Measurements from ENCODE around the gene ANKMY2. TPM values are rescaled to one million over a fixed set of nuclear protein-coding genes. Genes with fewer than 3 reads are reported as not detected.

Gene ANKMY2
- total and polyA plus RNA-seq, 2 donors from 2014 or later = 19.3 to 21.9 TPM

DNA sequence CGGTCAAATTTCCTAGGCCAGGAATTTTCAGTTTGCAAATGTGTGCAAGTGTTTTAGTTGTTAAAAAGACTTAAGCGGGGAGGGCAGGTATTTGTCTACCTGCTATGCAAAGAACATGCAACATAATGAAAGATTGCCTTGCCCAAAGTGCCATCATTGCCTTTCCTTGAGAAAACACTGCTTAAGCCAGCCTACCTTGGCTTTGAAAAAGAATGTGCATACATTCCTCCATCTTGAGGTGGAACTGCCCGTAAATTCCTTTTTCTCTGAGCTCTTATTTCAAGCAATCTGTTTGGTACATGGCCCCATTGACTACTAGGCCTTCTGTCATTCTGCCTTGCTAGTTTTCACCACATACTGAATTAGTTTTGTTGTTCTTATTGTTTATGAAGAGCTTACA lies 29.7 kb upstream of the ANKMY2 start:
- H3K4me3 ChIP-seq (ENCODE audit: low read length in 3 of 3) = no peak overlapping the region
- no peaks in the 10 kb centered on the region for H3K9me3 ChIP-seq (ENCODE audit: control insufficient read depth in 2 of 3, insufficient read depth in 1 of 3, low read length in 3 of 3)
- DNase-seq = no peak
- FAIRE-seq = no peak
- no peaks in the 10 kb centered on the region for H3K27me3 ChIP-seq (ENCODE audit: control insufficient read depth, insufficient read depth, low read length)
- H3K9ac ChIP-seq (ENCODE audit: low read length in 3 of 3) = no peak overlapping the region
- no peak overlapping the region for H3K27ac ChIP-seq (ENCODE audit: low read depth in 2 of 2, low read length in 2 of 2)
- H3K36me3 ChIP-seq (ENCODE audit: control insufficient read depth in 2 of 3, insufficient read depth in 3 of 3, low read length in 3 of 3) = peaks cover 0 to 4% (median 2%) of the 10 kb centered on the region in 3 donors
- H3K4me1 ChIP-seq (ENCODE audit: control insufficient read depth in 2 of 3, insufficient read depth in 2 of 3, low read depth in 1 of 3, low read length in 3 of 3) = no peaks in the 10 kb centered on the region
- TF ChIP-seq, protein P1, sequence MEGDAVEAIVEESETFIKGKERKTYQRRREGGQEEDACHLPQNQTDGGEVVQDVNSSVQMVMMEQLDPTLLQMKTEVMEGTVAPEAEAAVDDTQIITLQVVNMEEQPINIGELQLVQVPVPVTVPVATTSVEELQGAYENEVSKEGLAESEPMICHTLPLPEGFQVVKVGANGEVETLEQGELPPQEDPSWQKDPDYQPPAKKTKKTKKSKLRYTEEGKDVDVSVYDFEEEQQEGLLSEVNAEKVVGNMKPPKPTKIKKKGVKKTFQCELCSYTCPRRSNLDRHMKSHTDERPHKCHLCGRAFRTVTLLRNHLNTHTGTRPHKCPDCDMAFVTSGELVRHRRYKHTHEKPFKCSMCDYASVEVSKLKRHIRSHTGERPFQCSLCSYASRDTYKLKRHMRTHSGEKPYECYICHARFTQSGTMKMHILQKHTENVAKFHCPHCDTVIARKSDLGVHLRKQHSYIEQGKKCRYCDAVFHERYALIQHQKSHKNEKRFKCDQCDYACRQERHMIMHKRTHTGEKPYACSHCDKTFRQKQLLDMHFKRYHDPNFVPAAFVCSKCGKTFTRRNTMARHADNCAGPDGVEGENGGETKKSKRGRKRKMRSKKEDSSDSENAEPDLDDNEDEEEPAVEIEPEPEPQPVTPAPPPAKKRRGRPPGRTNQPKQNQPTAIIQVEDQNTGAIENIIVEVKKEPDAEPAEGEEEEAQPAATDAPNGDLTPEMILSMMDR (IDR thresholded peaks at IDR 0.05; ENCODE audit: borderline replicate concordance, extremely low read depth, insufficient read depth) = no peak
- intact Hi-C loops (cut with DNase I) = no loop called here

DNA sequence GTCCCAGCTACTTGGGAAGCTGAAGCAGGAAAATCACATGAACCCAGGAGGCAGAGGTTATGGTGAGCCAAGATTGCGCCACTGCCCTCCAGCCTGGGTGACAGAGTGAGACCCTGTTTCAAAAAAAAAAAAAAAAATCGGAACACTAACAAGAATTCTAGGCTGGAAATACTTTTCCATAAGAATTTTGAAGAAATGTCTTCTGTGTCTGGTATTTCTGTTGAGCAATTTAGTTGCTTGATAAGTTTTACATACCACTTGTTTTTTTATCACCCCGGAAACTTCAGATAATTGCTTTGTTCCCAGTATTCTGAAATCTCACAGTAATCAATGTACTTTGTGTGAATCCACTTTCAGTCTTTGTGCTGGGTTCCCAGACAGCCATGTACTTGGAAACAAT lies 26.3 kb upstream of the ANKMY2 start:
- Histone ChIP-seq H3K36me3 (ENCODE audit: control insufficient read depth in 2 of 3, insufficient read depth in 3 of 3, low read length in 3 of 3) (peaks cover 0 to 4% (median 2%) of the 10 kb centered on the region in 3 donors), H3K27me3 (ENCODE audit: control insufficient read depth, insufficient read depth, low read length) (no peaks in the 10 kb centered on the region), H3K4me1 (ENCODE audit: control insufficient read depth in 2 of 3, insufficient read depth in 2 of 3, low read depth in 1 of 3, low read length in 3 of 3) (no peaks in the 10 kb centered on the region), H3K4me3 (ENCODE audit: low read length in 3 of 3) (no peak overlapping the region), H3K27ac (ENCODE audit: low read depth in 2 of 2, low read length in 2 of 2) (no peak overlapping the region), H3K9me3 (ENCODE audit: control insufficient read depth in 2 of 3, insufficient read depth in 1 of 3, low read length in 3 of 3) (no peaks in the 10 kb centered on the region), H3K9ac (ENCODE audit: low read length in 3 of 3) (no peak overlapping the region)
- intact Hi-C loops (cut with DNase I) = no loop called here
- DNase-seq = no peak
- TF ChIP-seq, protein P1 (IDR thresholded peaks at IDR 0.05; ENCODE audit: borderline replicate concordance, extremely low read depth, insufficient read depth) = no peak
- FAIRE-seq = no peak

DNA sequence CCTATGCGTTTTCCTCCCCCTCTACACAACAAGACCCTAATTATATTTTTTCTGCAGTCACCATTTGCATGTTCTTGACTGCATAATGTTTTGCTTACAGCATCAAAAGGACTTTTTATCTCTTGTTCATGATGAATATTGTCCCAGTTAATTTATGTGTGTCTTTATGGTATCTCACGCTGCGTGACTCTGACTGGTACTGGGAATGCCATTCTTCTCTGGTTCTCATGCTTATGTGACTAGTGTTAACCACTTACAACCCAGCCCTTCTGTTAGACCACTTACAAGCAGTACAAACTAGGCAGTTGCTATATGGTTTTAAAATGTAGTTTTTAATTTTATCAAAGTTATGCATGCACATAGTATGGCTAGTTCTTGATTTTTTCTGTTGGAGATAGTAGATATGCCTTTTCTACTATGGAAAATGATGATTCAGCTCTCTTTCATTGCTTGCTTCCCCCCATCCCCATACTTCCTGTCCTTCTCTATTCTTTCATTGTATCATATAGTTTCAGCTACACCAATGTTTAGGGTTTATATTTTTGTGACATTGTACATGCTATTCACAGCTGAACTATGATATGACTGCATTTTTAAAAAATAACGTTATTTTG lies 25.3 kb upstream of the ANKMY2 start:
- Histone ChIP-seq H3K27me3 (ENCODE audit: control insufficient read depth, insufficient read depth, low read length) (no peaks in the 10 kb centered on the region), H3K36me3 (ENCODE audit: control insufficient read depth in 2 of 3, insufficient read depth in 3 of 3, low read length in 3 of 3) (peaks cover 0 to 4% (median 2%) of the 10 kb centered on the region in 3 donors), H3K4me3 (ENCODE audit: low read length in 3 of 3) (no peak overlapping the region), H3K9me3 (ENCODE audit: control insufficient read depth in 2 of 3, insufficient read depth in 1 of 3, low read length in 3 of 3) (no peaks in the 10 kb centered on the region), H3K9ac (ENCODE audit: low read length in 3 of 3) (no peak overlapping the region), H3K27ac (ENCODE audit: low read depth in 2 of 2, low read length in 2 of 2) (no peak overlapping the region), H3K4me1 (ENCODE audit: control insufficient read depth in 2 of 3, insufficient read depth in 2 of 3, low read depth in 1 of 3, low read length in 3 of 3) (no peaks in the 10 kb centered on the region)
- intact Hi-C loops (cut with DNase I) = no loop called here
- TF ChIP-seq, protein P1 (IDR thresholded peaks at IDR 0.05; ENCODE audit: borderline replicate concordance, extremely low read depth, insufficient read depth) = no peak
- DNase-seq = no peak
- no peak for FAIRE-seq

DNA sequence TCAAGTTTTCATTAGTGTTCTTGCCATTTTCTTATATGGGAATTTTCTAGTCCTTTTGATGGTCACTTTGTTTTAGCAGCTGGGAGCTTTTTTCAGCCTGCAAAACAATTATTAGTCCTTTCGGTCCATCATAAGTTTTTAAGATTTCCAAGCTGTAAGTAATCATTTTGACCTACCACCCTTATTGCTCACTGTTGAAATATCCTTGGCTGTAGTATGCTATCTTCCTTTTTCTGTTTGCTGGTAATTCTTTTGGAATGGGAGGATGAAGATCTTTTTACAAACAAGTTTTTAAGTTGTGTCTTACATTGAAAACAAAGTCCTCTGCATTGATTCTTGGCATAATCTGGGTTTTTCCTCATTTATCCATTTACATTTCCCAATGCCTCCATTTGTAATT lies 24.5 kb upstream of the ANKMY2 start:
- no peak for FAIRE-seq
- H3K27me3 ChIP-seq (ENCODE audit: control insufficient read depth, insufficient read depth, low read length) = no peaks in the 10 kb centered on the region
- H3K27ac ChIP-seq (ENCODE audit: low read depth in 2 of 2, low read length in 2 of 2) = no peak overlapping the region
- intact Hi-C loops (cut with DNase I) = no loop called here
- H3K36me3 ChIP-seq (ENCODE audit: control insufficient read depth in 2 of 3, insufficient read depth in 3 of 3, low read length in 3 of 3) = no peaks in the 10 kb centered on the region
- H3K4me1 ChIP-seq (ENCODE audit: control insufficient read depth in 2 of 3, insufficient read depth in 2 of 3, low read depth in 1 of 3, low read length in 3 of 3) = no peaks in the 10 kb centered on the region
- H3K4me3 ChIP-seq (ENCODE audit: low read length in 3 of 3) = no peak overlapping the region
- no peaks in the 10 kb centered on the region for H3K9me3 ChIP-seq (ENCODE audit: control insufficient read depth in 2 of 3, insufficient read depth in 1 of 3, low read length in 3 of 3)
- no peak for DNase-seq
- H3K9ac ChIP-seq (ENCODE audit: low read length in 3 of 3) = no peak overlapping the region
- TF ChIP-seq, protein P1 (IDR thresholded peaks at IDR 0.05; ENCODE audit: borderline replicate concordance, extremely low read depth, insufficient read depth) = no peak
